Mucosa of descending colon (tissue), 3 donors: ENCODE results near the gene TECPR1. TPM values are rescaled to one million over a fixed set of nuclear protein-coding genes. Genes with fewer than 3 reads are reported as not detected.

Experiments
- ATAC-seq: fragments of 200-7000 bp; cut with Tn5 transposase; one replicate; pipeline ENCODE4 v1.9.1; 2020; ENCODE audit warnings: mild to moderate bottlenecking, moderate library complexity
- DNase-seq, 3 donors: peaks; one replicate each; pipeline ENCODE4 v3.0.0-alpha.2; 2020
- H3K36me3 ChIP-seq: fragments of 200-600 bp; one replicate; pipeline ENCODE4 v1.8.0; 2021; ENCODE audit warnings: low read depth, mild to moderate bottlenecking
- H3K4me1 ChIP-seq: fragments of 200-600 bp; one replicate; pipeline ENCODE4 v1.8.0; 2021; ENCODE audit warnings: low read depth, mild to moderate bottlenecking
- H3K4me3 ChIP-seq: fragments of 200-600 bp; one replicate; pipeline ENCODE4 v1.8.0; 2021; ENCODE audit warnings: mild to moderate bottlenecking
- H3K9me3 ChIP-seq: fragments of 200-600 bp; one replicate; pipeline ENCODE4 v1.8.0; 2021; ENCODE audit warnings: mild to moderate bottlenecking
- CTCF ChIP-seq: fragments of 200-600 bp; IDR thresholded peaks from one replicate; pipeline ENCODE4 v1.8.0; 2022; ENCODE audit warnings: antibody characterized with exemption, mild to moderate bottlenecking
- intact Hi-C, 2 donors: fragments of 100-400 bp; cut with DNase I in 1 of 2; cut with micrococcal nuclease in 1 of 2; formaldehyde crosslinking; loops; one replicate each; pipeline versions ENCODE4 v1.11.0 to v1.11.1; 2022; cut with DNase I, micrococcal nuclease
- total RNA-seq, 3 donors: library from RNA; stranded (reverse); fragmentation: NEBNext Ultra II Directional in 2 of 3; extraction: Animal tissue kit (Norgen Biotek cat#: 25700) in 2 of 3; gene quantifications; one replicate each; pipeline versions ENCODE4 v1.2.1 to v1.2.4, GENCODE V29; 2021 to 2023
- donor health status: DM: no; HTN: no; CAD: no; lungs with moderate emphysema.
- donor health status: DM: no; HTN: no; CAD: no.
- donor health status: DM: no; HTN: yes; CAD: no.

The TECPR1 gene
- total RNA-seq, 3 donors from 2014 or later, result 37.0 to 50.5 (median 45.5) TPM

- intact Hi-C loops, result loop anchor here in 1 of 2 donors (10.0 kb wide), 1 partner anchor 119 kb away; the partner anchor contains the start of gene BAIAP2L1
- Histone ChIP-seq H3K9me3 (no peaks in the 10 kb centered on the region), H3K4me3 (no peak overlapping the region), H3K36me3 (no peaks in the 10 kb centered on the region), H3K4me1 (peaks cover 60% of the 10 kb centered on the region)
- ATAC-seq (no peak), DNase-seq (peak; percentile 58 to 70 (median 65))
- TF ChIP-seq CTCF, result no peak
Observed at GRCh38 chr7:98286093-98286539, 34.1 kb upstream of the TECPR1 start.

GRCh38 chr7:98285157-98286092 is 33.4 kb upstream of the TECPR1 start:
- H3K4me1 ChIP-seq, result peaks cover 63% of the 10 kb centered on the region
- TF ChIP-seq CTCF, result no peak
- H3K4me3 ChIP-seq, result no peak overlapping the region
- no peaks in the 10 kb centered on the region for H3K36me3 ChIP-seq
- intact Hi-C loops, result loop anchor here in 1 of 2 donors (10.0 kb wide), 1 partner anchor 119 kb away; the partner anchor contains the start of gene BAIAP2L1
- no peak for ATAC-seq
- DNase-seq, result peak in 1 of 3 donors; percentile 55
- H3K9me3 ChIP-seq, result no peaks in the 10 kb centered on the region

- no peaks in the 10 kb centered on the region for H3K9me3 ChIP-seq
- no peak for TF ChIP-seq CTCF
- ATAC-seq (peak; percentile 62), DNase-seq (peak; percentile 86 to 94 (median 93))
- intact Hi-C loops, result loop anchor here in 1 of 2 donors (10.0 kb wide), 1 partner anchor 120 kb away; the partner anchor contains the start of gene BAIAP2L1
- H3K4me1 ChIP-seq, result peaks cover 69% of the 10 kb centered on the region
- H3K36me3 ChIP-seq, result no peaks in the 10 kb centered on the region
- no peak overlapping the region for H3K4me3 ChIP-seq
Observed at GRCh38 chr7:98284335-98285036, 32.5 kb upstream of the TECPR1 start.

GRCh38 chr7:98283887-98284222 is 31.8 kb upstream of the TECPR1 start:
- no peak for DNase-seq
- H3K4me1 ChIP-seq, result peaks cover 69% of the 10 kb centered on the region
- no peak for TF ChIP-seq CTCF
- intact Hi-C loops, result loop anchor here in 1 of 2 donors (10.0 kb wide), 1 partner anchor 121 kb away; the partner anchor contains the start of gene BAIAP2L1
- no peak for ATAC-seq
- H3K36me3 ChIP-seq, result no peaks in the 10 kb centered on the region
- H3K9me3 ChIP-seq, result no peaks in the 10 kb centered on the region
- H3K4me3 ChIP-seq, result no peak overlapping the region

GRCh38 chr7:98283127-98283886 is 31.3 kb upstream of the TECPR1 start:
- intact Hi-C loops, result loop anchor here in 1 of 2 donors (10.0 kb wide), 1 partner anchor 121 kb away; the partner anchor contains the start of gene BAIAP2L1
- ATAC-seq, result peak; percentile 3

More at GRCh38 chr7:98283127-98283886, 31.3 kb upstream of the TECPR1 start:
- Histone ChIP-seq H3K4me1 (peaks cover 67% of the 10 kb centered on the region), H3K36me3 (no peaks in the 10 kb centered on the region), H3K9me3 (no peaks in the 10 kb centered on the region), H3K4me3 (no peak overlapping the region)
- TF ChIP-seq CTCF, result no peak
- DNase-seq, result peak; percentile 71 to 77 (median 74)
